ENCODE measurements around the gene FSCN2.
"Not testable (repeated sequence)": the region's sequence is repeated elsewhere in the genome, so short reads cannot be mapped to it uniquely, and the experiment has no call there.

GRCh38 chr17:81584771-81585170 is 56.6 kb downstream of the FSCN2 start:
- not testable (repeated sequence) for TF ChIP-seq CTCF (conservative IDR thresholded peaks at IDR 0.05; ENCODE audit: low read depth, low read length); USF2 (IDR thresholded peaks at IDR 0.05; ENCODE audit: low read depth, low read length); MAZ (IDR thresholded peaks at IDR 0.05; ENCODE audit: borderline replicate concordance, low read depth, low read length)

All from IMR-90 (cell line).